GM18511 (cell line): ENCODE data around the gene MROH8.
A peak's percentile ranks its signal among the peaks of the same experiment; 100 is the strongest.

Source experiments
- ATAC-seq: cut with Tn5 transposase; IDR thresholded peaks from one replicate; pipeline ENCODE4 v1.9.1; 2021; ENCODE audit warnings: mild to moderate bottlenecking, moderate library complexity; ENCODE audit not compliant: unreplicated experiment

MROH8 gene

DNA sequence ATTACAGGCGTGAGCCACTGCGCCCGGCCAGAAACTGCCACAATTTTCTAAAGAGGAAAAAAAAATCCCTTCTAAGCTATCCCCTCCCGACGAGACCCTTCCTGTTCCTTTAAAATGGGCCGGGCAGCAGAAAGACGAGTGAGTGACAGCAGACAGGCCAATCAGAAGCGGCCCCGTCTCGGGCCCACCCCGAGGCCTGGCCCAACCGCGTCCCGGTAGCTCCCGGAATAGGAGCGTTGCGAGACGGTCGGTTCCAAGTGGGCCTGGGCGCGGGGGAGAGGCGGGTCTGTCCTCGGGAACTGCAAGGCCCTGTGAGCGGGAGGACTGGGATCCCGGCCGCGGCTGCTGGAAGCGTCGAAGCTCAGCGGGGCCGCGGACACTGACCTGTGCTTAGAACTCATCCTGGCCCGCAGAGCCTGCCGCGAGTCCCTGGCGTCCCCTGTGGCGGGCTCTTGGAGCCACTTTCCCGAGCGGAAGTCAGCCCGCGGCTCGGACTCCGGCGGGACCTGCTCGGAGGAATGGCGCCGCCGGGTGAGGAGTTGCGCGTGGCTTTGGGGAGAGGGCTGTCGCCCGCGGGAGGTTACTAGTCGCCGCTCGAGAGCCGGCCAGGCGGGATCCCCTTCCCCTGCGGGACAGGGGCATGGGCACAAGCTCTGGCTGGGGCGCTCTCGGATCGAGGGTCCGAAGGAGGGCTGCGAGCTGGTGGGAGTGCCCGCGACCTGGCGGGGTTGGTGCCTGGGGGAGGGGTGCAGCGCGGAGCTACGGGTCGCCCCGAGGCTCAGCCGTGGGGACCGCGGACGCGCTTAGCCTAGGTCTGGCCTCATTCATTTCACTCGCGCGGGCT is at the start of gene MROH8, which contains the start of gene RPN2:
MROH8 (minus strand) TSS at position 710 of the 844 bp plus-strand sequence.
RPN2 (plus strand) TSS at position 492 of the 844 bp plus-strand sequence; CDS start at position 519, 27 bp downstream.
- ATAC-seq: peak; percentile 94

GRCh38 chr20:37228656-37229055 is 49.3 kb upstream of the MROH8 start:
- no peak for ATAC-seq

GRCh38 chr20:37228082-37228481 is 48.7 kb upstream of the MROH8 start:
- no peak for ATAC-seq

GRCh38 chr20:37226889-37227288 is 47.5 kb upstream of the MROH8 start:
- no peak for ATAC-seq

- ATAC-seq: no peak
These were observed 45.8 kb upstream of the MROH8 start for GRCh38 chr20:37225146-37225545.

GRCh38 chr20:37223053-37223452 is 43.7 kb upstream of the MROH8 start:
- no peak for ATAC-seq

GRCh38 chr20:37222086-37222485 is 42.7 kb upstream of the MROH8 start:
- no peak for ATAC-seq

GRCh38 chr20:37220731-37221130 is 41.4 kb upstream of the MROH8 start:
- ATAC-seq: no peak

DNA sequence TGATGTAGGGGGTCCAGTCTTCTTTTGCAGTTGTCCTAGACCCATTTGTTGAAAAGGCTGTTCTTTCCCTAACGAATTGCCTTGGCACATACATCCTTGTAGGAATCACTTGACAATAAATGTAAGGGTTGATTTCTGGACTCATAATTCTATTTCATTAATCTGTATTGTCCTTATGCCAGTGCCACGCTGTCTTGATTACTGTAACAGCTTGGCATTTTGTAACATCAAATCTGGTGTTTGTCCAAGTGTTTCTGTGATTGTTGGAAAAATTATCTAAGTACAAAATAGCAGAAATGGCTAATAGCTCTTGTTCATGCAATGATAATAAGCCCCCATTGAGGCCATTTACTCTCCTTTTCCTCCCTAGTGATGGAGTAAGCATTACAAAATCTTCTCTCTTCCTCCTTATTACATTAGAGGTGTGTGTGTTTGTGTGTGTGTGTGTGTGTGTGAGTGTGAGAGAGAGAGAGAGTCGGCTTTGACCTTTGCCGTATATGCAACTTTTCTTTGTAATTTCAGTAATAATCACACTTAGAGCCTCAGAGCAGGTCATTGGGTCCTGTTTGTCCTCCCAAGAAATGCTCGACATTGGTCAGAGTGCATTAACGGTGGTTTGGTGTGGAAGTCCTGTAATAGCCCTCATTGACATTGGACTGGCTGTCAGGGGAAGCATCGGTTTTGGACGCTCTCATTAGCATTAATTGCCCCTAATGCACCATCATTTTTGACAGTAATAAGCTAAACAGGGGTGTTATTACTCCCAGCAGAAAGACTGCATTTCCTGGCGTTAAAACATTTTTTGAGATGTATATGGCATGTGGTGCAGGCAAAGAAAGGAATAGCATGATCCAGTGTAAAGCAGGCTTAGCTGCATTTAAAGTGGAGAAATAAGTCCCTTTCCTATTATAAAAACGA is 40.7 kb upstream of the MROH8 start:
- ATAC-seq: no peak

DNA sequence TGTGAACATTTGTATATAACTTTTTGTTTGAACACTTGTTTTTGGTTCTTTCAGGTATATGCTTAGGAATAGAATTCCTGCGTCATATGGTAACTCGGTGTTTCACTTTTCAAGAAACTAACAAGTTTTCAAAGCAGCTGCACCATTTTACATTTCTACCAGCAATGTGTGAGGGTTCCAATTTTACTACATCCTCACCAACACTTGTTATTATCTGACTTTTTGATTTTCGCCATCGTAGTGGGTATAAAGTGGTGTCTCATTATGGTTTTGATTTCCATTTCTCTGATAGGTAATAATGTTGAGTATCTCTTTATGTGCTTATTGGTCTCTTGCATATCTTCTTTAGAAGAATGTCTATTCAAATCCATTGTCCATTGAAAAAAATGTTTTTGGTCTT is 39.6 kb upstream of the MROH8 start:
- ATAC-seq: no peak

DNA sequence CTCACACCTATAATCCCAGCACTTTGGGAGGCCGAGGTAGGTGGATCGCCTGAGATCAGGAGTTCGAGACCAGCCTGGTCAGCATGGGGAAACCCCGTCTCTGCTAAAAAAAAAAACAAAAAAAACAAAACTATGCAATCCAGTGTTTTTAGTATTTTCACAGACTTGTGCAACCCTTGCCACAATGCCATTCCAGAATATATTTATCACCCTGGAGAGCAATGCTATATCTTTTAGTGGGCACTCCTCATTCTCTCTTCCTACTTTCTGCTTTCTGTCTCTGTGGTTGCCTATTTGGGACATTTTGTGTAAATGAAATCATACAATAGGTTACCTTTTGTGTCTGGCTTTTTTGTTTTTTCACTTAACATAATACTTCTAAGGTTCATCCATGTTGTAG is 39.1 kb upstream of the MROH8 start:
- no peak for ATAC-seq

- no peak for ATAC-seq
These were observed 30.4 kb upstream of the MROH8 start for GRCh38 chr20:37209661-37210314.

DNA sequence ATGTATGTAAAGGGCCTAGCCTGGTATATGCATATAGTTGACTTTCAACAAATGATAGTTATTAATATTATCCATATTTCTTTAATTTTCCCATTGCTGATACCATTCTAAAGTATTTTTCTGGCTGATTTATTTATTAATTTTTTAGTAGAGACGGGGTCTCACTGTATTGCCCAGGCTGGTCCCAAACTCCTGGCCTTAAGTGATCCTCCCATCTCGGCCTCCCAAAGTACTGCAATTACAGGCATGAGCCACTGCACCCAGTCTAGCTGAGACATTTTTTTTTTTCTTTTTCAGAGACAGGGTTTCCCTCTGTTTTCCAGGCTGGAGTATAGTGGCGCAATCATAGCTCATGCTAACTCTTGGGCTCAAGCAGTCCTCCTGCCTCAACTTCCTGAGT is 29.8 kb upstream of the MROH8 start:
- no peak for ATAC-seq

- no peak for ATAC-seq
These were observed 27.8 kb upstream of the MROH8 start for GRCh38 chr20:37207171-37207570.

GRCh38 chr20:37205794-37206193 is 26.4 kb upstream of the MROH8 start:
- no peak for ATAC-seq

DNA sequence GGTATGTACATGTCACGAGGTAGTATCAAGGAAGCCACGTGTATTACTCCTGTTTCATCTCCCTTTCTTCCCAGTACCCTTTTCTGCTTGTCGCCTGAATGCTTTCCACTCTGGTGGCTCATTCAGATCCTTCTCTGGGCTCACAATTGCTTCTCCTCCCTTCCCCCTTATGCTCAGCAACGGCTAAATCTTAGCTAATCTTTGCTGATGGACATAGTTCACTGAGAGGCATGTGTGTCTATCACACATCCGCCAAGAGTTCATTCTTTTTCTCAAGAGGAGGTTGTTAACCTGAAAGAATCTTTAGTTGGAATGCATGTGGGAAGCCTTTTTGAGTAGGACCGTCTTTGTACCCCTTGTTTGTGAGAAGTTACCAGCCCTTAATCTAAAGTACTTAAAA is 25.8 kb upstream of the MROH8 start:
- ATAC-seq: no peak

DNA sequence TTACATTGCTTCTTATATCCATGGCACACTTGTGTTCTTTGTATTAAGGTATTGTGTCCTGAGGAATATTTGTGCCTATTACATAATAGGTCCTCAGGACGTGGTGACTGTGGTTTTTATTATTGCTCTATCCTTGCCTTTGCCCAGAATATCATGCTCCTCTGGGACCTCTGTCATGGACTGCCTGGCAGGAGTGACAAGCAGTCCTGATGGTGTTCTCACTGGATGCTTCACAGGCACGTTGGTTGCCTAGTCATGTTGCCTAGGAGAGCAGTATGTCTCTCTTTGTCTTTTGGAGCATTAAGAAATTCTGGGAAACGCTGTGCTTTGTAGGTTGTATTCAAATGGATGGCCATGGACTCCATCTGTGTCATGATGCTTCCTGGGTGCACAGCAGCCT is 24.7 kb upstream of the MROH8 start:
- no peak for ATAC-seq

- no peak for ATAC-seq
These were observed 23.1 kb upstream of the MROH8 start for GRCh38 chr20:37202267-37202943.

- ATAC-seq: no peak
These were observed 22.4 kb upstream of the MROH8 start for GRCh38 chr20:37201827-37202162.

- ATAC-seq: no peak
These were observed 21.8 kb upstream of the MROH8 start for GRCh38 chr20:37200926-37201826.
